ENCODE measurements around the gene STUM.

STUM gene

GRCh38 chr1:226531360-226532093 lies 17.0 kb upstream of the STUM start:
- no peak for DNase-seq (ENCODE audit: insufficient read length, low spot score)
- no peak for FAIRE-seq
- TF ChIP-seq POU2F2 (IDR thresholded peaks at IDR 0.05; ENCODE audit: low read depth, low read length) (no peak), POLR2A (IDR thresholded peaks at IDR 0.05; ENCODE audit: low read depth, low read length) (no peak), TAF1 (IDR thresholded peaks at IDR 0.05; ENCODE audit: low read depth, low read length) (no peak), PAX5 (IDR thresholded peaks at IDR 0.05; ENCODE audit: insufficient read depth, low read length, severe bottlenecking) (no peak), POLR2AphosphoS5 (IDR thresholded peaks at IDR 0.05; ENCODE audit: low read depth, low read length) (no peak), SPI1 (IDR thresholded peaks at IDR 0.05; ENCODE audit: low read depth, low read length) (no peak)

- TF ChIP-seq TAF1 (IDR thresholded peaks at IDR 0.05; ENCODE audit: low read depth, low read length) (no peak), POU2F2 (IDR thresholded peaks at IDR 0.05; ENCODE audit: low read depth, low read length) (no peak), SPI1 (IDR thresholded peaks at IDR 0.05; ENCODE audit: low read depth, low read length) (no peak), PAX5 (IDR thresholded peaks at IDR 0.05; ENCODE audit: insufficient read depth, low read length, severe bottlenecking) (no peak), POLR2A (IDR thresholded peaks at IDR 0.05; ENCODE audit: low read depth, low read length) (no peak), POLR2AphosphoS5 (IDR thresholded peaks at IDR 0.05; ENCODE audit: low read depth, low read length) (no peak)
- no peak for DNase-seq (ENCODE audit: insufficient read length, low spot score)
- no peak for FAIRE-seq
Observed at GRCh38 chr1:226532553-226532952, 16.0 kb upstream of the STUM start.

- FAIRE-seq: no peak
- no peak for TF ChIP-seq POLR2A (IDR thresholded peaks at IDR 0.05; ENCODE audit: low read depth, low read length)
- no peak for TF ChIP-seq POLR2AphosphoS5 (IDR thresholded peaks at IDR 0.05; ENCODE audit: low read depth, low read length)
Observed at GRCh38 chr1:226533220-226533619, 15.3 kb upstream of the STUM start.

GRCh38 chr1:226534098-226534497 lies 14.5 kb upstream of the STUM start:
- FAIRE-seq (no peak), DNase-seq (ENCODE audit: insufficient read length, low spot score) (no peak)
- no peak for TF ChIP-seq POLR2AphosphoS5 (IDR thresholded peaks at IDR 0.05; ENCODE audit: low read depth, low read length)
- TF ChIP-seq SPI1 (IDR thresholded peaks at IDR 0.05; ENCODE audit: low read depth, low read length): no peak
- no peak for TF ChIP-seq TAF1 (IDR thresholded peaks at IDR 0.05; ENCODE audit: low read depth, low read length)
- no peak for TF ChIP-seq POU2F2 (IDR thresholded peaks at IDR 0.05; ENCODE audit: low read depth, low read length)

More at GRCh38 chr1:226533220-226533619, 15.3 kb upstream of the STUM start:
- DNase-seq (ENCODE audit: insufficient read length, low spot score): no peak

- TF ChIP-seq SPI1 (IDR thresholded peaks at IDR 0.05; ENCODE audit: low read depth, low read length) (no peak), POLR2A (IDR thresholded peaks at IDR 0.05; ENCODE audit: low read depth, low read length) (no peak), POLR2AphosphoS5 (IDR thresholded peaks at IDR 0.05; ENCODE audit: low read depth, low read length) (no peak), PAX5 (IDR thresholded peaks at IDR 0.05; ENCODE audit: insufficient read depth, low read length, severe bottlenecking) (no peak), TAF1 (IDR thresholded peaks at IDR 0.05; ENCODE audit: low read depth, low read length) (no peak), POU2F2 (IDR thresholded peaks at IDR 0.05; ENCODE audit: low read depth, low read length) (no peak)
- DNase-seq (ENCODE audit: insufficient read length, low spot score) (no peak), FAIRE-seq (no peak)
Observed at GRCh38 chr1:226534645-226535044, 13.9 kb upstream of the STUM start.

- DNase-seq (ENCODE audit: insufficient read length, low spot score) (no peak), FAIRE-seq (no peak)
- TF ChIP-seq POLR2AphosphoS5 (IDR thresholded peaks at IDR 0.05; ENCODE audit: low read depth, low read length) (no peak), POLR2A (IDR thresholded peaks at IDR 0.05; ENCODE audit: low read depth, low read length) (no peak), TAF1 (IDR thresholded peaks at IDR 0.05; ENCODE audit: low read depth, low read length) (no peak), PAX5 (IDR thresholded peaks at IDR 0.05; ENCODE audit: insufficient read depth, low read length, severe bottlenecking) (no peak), POU2F2 (IDR thresholded peaks at IDR 0.05; ENCODE audit: low read depth, low read length) (no peak)
Observed at GRCh38 chr1:226535666-226536065, 12.9 kb upstream of the STUM start.

- FAIRE-seq: no peak
- DNase-seq (ENCODE audit: insufficient read length, low spot score): no peak
- TF ChIP-seq SPI1 (IDR thresholded peaks at IDR 0.05; ENCODE audit: low read depth, low read length) (no peak), POLR2AphosphoS5 (IDR thresholded peaks at IDR 0.05; ENCODE audit: low read depth, low read length) (no peak), POLR2A (IDR thresholded peaks at IDR 0.05; ENCODE audit: low read depth, low read length) (no peak), PAX5 (IDR thresholded peaks at IDR 0.05; ENCODE audit: insufficient read depth, low read length, severe bottlenecking) (no peak)
Observed at GRCh38 chr1:226541231-226541630, 7.3 kb upstream of the STUM start.

- no peak for TF ChIP-seq PAX5 (IDR thresholded peaks at IDR 0.05; ENCODE audit: insufficient read depth, low read length, severe bottlenecking)
- TF ChIP-seq SPI1 (IDR thresholded peaks at IDR 0.05; ENCODE audit: low read depth, low read length): no peak
- TF ChIP-seq POU2F2 (IDR thresholded peaks at IDR 0.05; ENCODE audit: low read depth, low read length): no peak
- TF ChIP-seq POLR2AphosphoS5 (IDR thresholded peaks at IDR 0.05; ENCODE audit: low read depth, low read length): no peak
- TF ChIP-seq TAF1 (IDR thresholded peaks at IDR 0.05; ENCODE audit: low read depth, low read length): no peak
- TF ChIP-seq POLR2A (IDR thresholded peaks at IDR 0.05; ENCODE audit: low read depth, low read length): no peak
- no peak for DNase-seq (ENCODE audit: insufficient read length, low spot score)
- no peak for FAIRE-seq
Observed at GRCh38 chr1:226541631-226542622, 6.6 kb upstream of the STUM start.

GRCh38 chr1:226542623-226543103 lies 5.9 kb upstream of the STUM start:
- TF ChIP-seq PAX5 (IDR thresholded peaks at IDR 0.05; ENCODE audit: insufficient read depth, low read length, severe bottlenecking) (no peak), SPI1 (IDR thresholded peaks at IDR 0.05; ENCODE audit: low read depth, low read length) (no peak), POLR2AphosphoS5 (IDR thresholded peaks at IDR 0.05; ENCODE audit: low read depth, low read length) (no peak), POLR2A (IDR thresholded peaks at IDR 0.05; ENCODE audit: low read depth, low read length) (no peak), POU2F2 (IDR thresholded peaks at IDR 0.05; ENCODE audit: low read depth, low read length) (no peak), TAF1 (IDR thresholded peaks at IDR 0.05; ENCODE audit: low read depth, low read length) (no peak)
- DNase-seq (ENCODE audit: insufficient read length, low spot score) (no peak), FAIRE-seq (no peak)

Measured in GM12891 (cell line).